Brain microvascular endothelial cell (primary cell): ENCODE measurements around the gene GALR2.
A peak's percentile ranks its signal among the peaks of the same experiment; 100 is the strongest.
"Not testable (repeated sequence)": the region's sequence is repeated elsewhere in the genome, so short reads cannot be mapped to it uniquely, and the experiment has no call there.

Experiments used
- DNase-seq: peaks from one replicate; pipeline ENCODE4 v3.0.0-alpha.2; 2020
- H3K27ac ChIP-seq: fragments of 250-450 bp; sonication (Bioruptor Pico); 2 replicates; pipeline ENCODE4 v1.5.1; 2020; ENCODE audit warnings: mild to moderate bottlenecking, moderate library complexity
- H3K27me3 ChIP-seq: fragments of 250-450 bp; sonication (Bioruptor Pico); replicated peaks from 2 replicates; pipeline ENCODE4 v1.5.1; 2020; ENCODE audit warnings: mild to moderate bottlenecking
- H3K36me3 ChIP-seq: fragments of 250-450 bp; sonication (Bioruptor Pico); replicated peaks from 2 replicates; pipeline ENCODE4 v1.5.1; 2020; ENCODE audit warnings: mild to moderate bottlenecking
- H3K4me3 ChIP-seq: 2 replicates; pipeline ENCODE4 v1.5.1; 2011; ENCODE audit warnings: low read depth, mild to moderate bottlenecking, control low read depth, low read length, moderate library complexity
- in situ Hi-C: cut with HindIII; loops from 2 replicates; pipeline ENCODE4 v1.10.0; 2017; ENCODE audit warnings: low sequenced_read_pairs, low pct_ligation_motif_present
- TF ChIP-seq, protein P1 (sequence below): IDR thresholded peaks from 2 replicates; pipeline ENCODE4 v1.5.1; 2011; ENCODE audit warnings: low read depth, mild to moderate bottlenecking, moderate library complexity, low read length, control low read depth, inconsistent platforms; ENCODE audit errors: missing control alignments

The GALR2 gene

GRCh38 chr17:76054112-76054476 lies 20.5 kb upstream of the GALR2 start:
- in situ Hi-C loops: no loop called here
- peak; percentile 39 for DNase-seq
- peaks cover 64% of the 10 kb centered on the region for H3K36me3 ChIP-seq

DNA sequence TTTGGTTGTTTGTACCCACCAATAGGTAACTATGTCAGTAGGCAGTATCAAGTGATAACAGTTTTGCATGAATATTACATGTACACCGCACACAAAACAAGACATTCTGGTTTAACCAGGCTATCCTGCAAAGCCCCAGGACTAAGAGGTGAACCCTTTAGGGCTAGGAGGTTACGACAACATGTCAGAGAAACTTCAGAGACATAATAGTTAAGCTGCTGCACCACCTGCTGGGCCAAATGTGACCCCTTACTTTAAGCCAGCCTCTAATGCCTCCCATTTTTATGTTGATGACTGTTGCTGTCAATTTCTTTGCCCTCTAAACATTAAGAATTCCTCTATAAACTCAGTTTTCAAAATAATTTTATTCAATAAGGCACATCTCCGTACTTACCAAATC lies 17.7 kb upstream of the GALR2 start:
- in situ Hi-C loops: no loop called here
- Histone ChIP-seq H3K27ac (no peak overlapping the region), H3K36me3 (peaks cover 75% of the 10 kb centered on the region), H3K27me3 (no peaks in the 10 kb centered on the region), H3K4me3 (no peak overlapping the region)
- DNase-seq: no peak
- TF ChIP-seq, protein P1, sequence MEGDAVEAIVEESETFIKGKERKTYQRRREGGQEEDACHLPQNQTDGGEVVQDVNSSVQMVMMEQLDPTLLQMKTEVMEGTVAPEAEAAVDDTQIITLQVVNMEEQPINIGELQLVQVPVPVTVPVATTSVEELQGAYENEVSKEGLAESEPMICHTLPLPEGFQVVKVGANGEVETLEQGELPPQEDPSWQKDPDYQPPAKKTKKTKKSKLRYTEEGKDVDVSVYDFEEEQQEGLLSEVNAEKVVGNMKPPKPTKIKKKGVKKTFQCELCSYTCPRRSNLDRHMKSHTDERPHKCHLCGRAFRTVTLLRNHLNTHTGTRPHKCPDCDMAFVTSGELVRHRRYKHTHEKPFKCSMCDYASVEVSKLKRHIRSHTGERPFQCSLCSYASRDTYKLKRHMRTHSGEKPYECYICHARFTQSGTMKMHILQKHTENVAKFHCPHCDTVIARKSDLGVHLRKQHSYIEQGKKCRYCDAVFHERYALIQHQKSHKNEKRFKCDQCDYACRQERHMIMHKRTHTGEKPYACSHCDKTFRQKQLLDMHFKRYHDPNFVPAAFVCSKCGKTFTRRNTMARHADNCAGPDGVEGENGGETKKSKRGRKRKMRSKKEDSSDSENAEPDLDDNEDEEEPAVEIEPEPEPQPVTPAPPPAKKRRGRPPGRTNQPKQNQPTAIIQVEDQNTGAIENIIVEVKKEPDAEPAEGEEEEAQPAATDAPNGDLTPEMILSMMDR: no peak

More at GRCh38 chr17:76054112-76054476, 20.5 kb upstream of the GALR2 start:
- peak overlapping the region; percentile 74 for H3K27ac ChIP-seq
- H3K27me3 ChIP-seq: no peaks in the 10 kb centered on the region
- TF ChIP-seq, protein P1: no peak
- no peak overlapping the region for H3K4me3 ChIP-seq

GRCh38 chr17:76058264-76058663 lies 16.3 kb upstream of the GALR2 start:
- H3K27ac ChIP-seq, in situ Hi-C loops, H3K27me3 ChIP-seq, DNase-seq, H3K4me3 ChIP-seq: not testable (repeated sequence)
- peaks cover 75% of the 10 kb centered on the region for H3K36me3 ChIP-seq

GRCh38 chr17:76063875-76064546 lies 10.6 kb upstream of the GALR2 start:
- no peak overlapping the region for H3K4me3 ChIP-seq
- in situ Hi-C loops: no loop called here
- TF ChIP-seq, protein P1: no peak
- no peak overlapping the region for H3K27ac ChIP-seq
- H3K36me3 ChIP-seq: peaks cover 69% of the 10 kb centered on the region
- no peak for DNase-seq
- H3K27me3 ChIP-seq: no peaks in the 10 kb centered on the region

DNA sequence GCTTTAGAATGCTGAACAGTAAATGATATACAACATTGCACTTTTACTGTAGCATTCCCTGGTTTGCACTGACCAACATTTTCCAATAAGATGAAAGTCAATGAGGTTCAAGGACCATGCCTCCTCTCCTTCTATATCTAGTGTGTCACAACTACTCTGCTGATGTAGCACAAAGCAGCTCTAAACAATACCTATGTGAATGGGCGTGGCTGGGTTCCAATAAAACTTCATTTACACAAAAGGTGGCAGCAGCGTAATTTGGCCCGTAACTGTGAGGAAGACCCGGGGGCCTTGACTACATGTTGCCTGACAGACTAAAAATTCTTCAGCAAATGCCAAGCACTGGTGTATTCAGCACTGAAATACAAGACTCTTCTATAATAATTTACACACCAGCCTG lies 8.8 kb upstream of the GALR2 start:
- H3K4me3 ChIP-seq: no peak overlapping the region
- DNase-seq: no peak
- H3K36me3 ChIP-seq: peaks cover 55% of the 10 kb centered on the region
- H3K27me3 ChIP-seq: no peaks in the 10 kb centered on the region
- no peak overlapping the region for H3K27ac ChIP-seq
- in situ Hi-C loops: no loop called here
- TF ChIP-seq, protein P1: no peak

DNA sequence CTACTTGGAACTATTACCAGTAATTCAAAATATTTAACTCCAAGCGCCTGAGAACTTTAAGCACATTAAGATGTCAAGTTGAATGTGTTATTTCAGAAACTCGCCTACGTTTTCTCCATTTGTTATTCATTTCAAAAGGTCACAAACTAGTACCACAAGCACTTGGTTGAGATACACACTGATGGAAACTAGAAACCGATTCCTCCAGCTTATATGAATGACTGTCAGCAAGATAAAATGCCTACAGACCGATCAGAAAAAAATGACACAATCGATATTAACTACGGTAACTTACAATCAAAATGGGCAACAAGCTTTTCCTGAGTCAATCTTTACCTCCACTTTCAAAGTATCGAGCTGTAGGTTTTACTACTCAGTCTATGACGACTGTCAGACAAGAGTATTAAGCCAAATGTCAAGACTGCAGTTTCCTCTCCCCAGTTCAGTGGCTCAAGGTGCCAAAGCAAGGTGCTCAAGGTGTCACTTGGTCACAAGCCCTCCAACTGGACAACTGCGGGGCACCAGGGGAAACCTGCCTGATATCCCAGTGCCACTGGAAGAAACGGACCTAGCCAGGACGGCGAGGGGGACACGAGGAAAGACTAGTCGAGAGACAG lies 2.9 kb upstream of the GALR2 start:
- H3K27ac ChIP-seq: peak overlapping the region; percentile 78
- H3K4me3 ChIP-seq: peak overlapping the region; percentile 96
- peaks cover 14% of the 10 kb centered on the region for H3K36me3 ChIP-seq
- DNase-seq: no peak
- H3K27me3 ChIP-seq: peaks cover 31% of the 10 kb centered on the region
- in situ Hi-C loops: no loop called here
- TF ChIP-seq, protein P1: no peak
